ENCODE results near the gene DDX1. TPM values are rescaled to one million over a fixed set of nuclear protein-coding genes. Genes with fewer than 3 reads are reported as not detected.

The DDX1 gene
- total and polyA plus RNA-seq, 10 donors = 32.6 to 62.0 (median 48.3) TPM

DNA sequence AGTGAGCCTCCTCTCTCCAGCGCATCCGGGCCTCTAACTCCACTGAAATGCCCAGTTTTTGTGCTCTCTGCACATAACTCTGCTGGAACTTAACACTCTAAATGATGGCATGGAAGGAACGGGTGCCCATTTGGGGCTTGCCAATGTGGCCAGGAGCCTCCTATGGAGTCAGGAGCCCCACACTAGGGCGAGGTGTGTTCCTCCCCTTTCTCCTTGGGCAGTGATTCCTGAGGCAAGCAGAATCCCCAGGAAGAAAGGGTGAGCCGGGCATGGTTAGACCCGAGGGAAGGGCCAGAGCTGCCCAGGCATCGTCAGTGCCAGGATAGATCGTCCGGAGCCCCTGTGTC, 63.0 kb downstream of the DDX1 start:
- TF ChIP-seq POLR2AphosphoS5 (IDR thresholded peaks at IDR 0.05) (no peak), POLR2A (IDR thresholded peaks at IDR 0.05) (no peak)
- TF ChIP-seq, protein P1, sequence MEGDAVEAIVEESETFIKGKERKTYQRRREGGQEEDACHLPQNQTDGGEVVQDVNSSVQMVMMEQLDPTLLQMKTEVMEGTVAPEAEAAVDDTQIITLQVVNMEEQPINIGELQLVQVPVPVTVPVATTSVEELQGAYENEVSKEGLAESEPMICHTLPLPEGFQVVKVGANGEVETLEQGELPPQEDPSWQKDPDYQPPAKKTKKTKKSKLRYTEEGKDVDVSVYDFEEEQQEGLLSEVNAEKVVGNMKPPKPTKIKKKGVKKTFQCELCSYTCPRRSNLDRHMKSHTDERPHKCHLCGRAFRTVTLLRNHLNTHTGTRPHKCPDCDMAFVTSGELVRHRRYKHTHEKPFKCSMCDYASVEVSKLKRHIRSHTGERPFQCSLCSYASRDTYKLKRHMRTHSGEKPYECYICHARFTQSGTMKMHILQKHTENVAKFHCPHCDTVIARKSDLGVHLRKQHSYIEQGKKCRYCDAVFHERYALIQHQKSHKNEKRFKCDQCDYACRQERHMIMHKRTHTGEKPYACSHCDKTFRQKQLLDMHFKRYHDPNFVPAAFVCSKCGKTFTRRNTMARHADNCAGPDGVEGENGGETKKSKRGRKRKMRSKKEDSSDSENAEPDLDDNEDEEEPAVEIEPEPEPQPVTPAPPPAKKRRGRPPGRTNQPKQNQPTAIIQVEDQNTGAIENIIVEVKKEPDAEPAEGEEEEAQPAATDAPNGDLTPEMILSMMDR (IDR thresholded peaks at IDR 0.05 in 8 of 11, conservative IDR thresholded peaks at IDR 0.05 in 3 of 11) = no peak
- no peak for DNase-seq
- H3K9me3 ChIP-seq = no peaks in the 10 kb centered on the region
- WGBS, 5 donors = 86 to 94% (median 91%) methylated on average over 9 of the region's 9 CpGs
- no peaks in the 10 kb centered on the region for H3K27me3 ChIP-seq (replicated peaks in 1 of 7)
- no peaks in the 10 kb centered on the region for H3K36me3 ChIP-seq
- H3K27ac ChIP-seq = no peak overlapping the region
- H3K4me3 ChIP-seq = no peak overlapping the region
- H3K4me1 ChIP-seq = peaks cover 0 to 6% (median 0%) of the 10 kb centered on the region in 6 donors
- intact Hi-C loops (cut with DNase I; ENCODE audit: low total_unique reads) = no loop called here

DNA sequence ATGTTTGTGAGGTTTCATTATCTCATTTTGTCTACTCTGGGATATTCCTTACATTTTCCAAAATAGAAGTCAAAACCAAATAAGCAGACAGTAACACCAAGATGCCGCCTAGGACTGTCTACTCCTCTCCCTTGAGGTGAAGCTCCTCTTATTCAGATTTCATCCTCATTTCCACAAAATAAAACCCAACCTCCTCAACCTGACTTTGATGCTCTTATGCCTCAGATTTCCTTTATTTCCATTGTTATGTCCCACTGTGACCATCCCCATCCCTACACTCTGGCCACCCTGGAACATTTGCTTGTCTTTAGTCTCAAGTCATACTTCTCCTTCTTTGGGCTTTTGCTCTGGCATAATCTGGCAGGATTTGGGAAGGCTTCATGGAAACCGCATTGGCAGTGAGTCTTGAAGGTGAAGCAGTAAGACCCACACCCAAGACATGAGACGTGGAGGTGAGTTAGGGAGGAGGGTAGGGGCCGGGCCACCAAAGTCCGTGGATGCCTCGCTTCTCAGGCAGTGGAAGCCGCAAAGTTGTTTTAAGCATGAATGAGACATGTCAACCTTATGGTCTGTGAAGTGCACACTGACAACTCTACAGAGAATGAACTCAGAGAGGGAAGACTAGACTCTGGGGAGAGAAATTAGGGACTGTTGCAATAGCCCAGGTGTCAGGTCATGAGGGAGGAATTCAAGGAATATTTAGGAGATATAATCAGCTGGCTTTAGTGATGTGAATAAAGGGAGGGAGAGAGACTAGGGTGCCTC, 63.6 kb downstream of the DDX1 start:
- Histone ChIP-seq H3K36me3 (no peaks in the 10 kb centered on the region), H3K4me1 (peaks cover 0 to under 1% (median 0%) of the 10 kb centered on the region in 6 donors), H3K9me3 (no peaks in the 10 kb centered on the region), H3K27ac (no peak overlapping the region), H3K4me3 (no peak overlapping the region), H3K27me3 (replicated peaks in 1 of 7) (no peaks in the 10 kb centered on the region)
- TF ChIP-seq, protein P1 (IDR thresholded peaks at IDR 0.05 in 8 of 11, conservative IDR thresholded peaks at IDR 0.05 in 3 of 11) = no peak
- no peak for TF ChIP-seq POLR2A (IDR thresholded peaks at IDR 0.05)
- TF ChIP-seq POLR2AphosphoS5 (IDR thresholded peaks at IDR 0.05) = no peak
- DNase-seq = no peak
- WGBS, 5 donors = 89 to 98% (median 94%) methylated on average over 7 of the region's 7 CpGs
- intact Hi-C loops (cut with DNase I; ENCODE audit: low total_unique reads) = no loop called here

DNA sequence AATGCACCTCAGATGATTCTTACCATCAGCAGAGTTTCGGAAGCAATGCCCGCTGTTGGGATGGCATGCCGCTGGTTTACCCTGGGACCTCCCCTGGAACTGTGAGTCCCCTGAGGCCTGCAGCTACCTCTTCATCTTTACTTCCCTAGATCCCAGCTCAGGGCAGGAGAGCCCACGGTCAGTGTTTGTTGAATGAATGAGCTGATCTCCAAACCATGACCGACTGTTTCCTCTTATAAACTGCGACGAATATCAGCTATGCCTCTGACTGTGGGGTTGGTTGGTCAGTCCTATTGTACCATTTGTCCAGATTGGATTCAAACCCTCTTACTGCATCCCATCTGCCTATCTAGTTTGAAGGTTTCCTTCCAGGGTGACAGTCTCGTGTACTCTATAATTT, 64.4 kb downstream of the DDX1 start:
- Histone ChIP-seq H3K36me3 (no peaks in the 10 kb centered on the region), H3K4me1 (no peaks in the 10 kb centered on the region), H3K27ac (no peak overlapping the region), H3K9me3 (no peaks in the 10 kb centered on the region), H3K4me3 (no peak overlapping the region), H3K27me3 (replicated peaks in 1 of 7) (no peaks in the 10 kb centered on the region)
- 90 to 97% (median 91%) methylated on average over 8 of the region's 8 CpGs for WGBS, 5 donors
- DNase-seq = no peak
- TF ChIP-seq, protein P1 (IDR thresholded peaks at IDR 0.05 in 8 of 11, conservative IDR thresholded peaks at IDR 0.05 in 3 of 11) = no peak
- no peak for TF ChIP-seq POLR2A (IDR thresholded peaks at IDR 0.05)
- intact Hi-C loops (cut with DNase I; ENCODE audit: low total_unique reads) = no loop called here

DNA sequence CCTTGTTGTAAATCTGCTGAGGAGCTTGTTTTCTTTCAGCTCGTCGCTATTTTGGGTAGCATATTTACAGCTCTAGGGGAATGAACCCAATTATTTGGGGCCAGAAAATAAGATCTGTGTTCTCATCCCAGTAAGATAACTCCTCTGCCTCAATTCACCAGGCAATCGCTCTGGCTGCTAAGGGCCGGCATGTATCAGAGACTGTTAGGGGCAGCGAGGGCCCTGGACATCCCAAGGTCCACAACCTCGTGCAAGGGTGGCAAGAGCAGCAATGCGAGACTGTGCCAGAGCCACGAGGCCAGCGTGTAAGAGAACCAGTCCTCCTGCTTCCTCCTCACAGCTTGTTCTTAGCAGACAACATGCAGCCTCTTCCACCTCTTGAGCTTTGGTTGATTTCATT, 66.1 kb downstream of the DDX1 start:
- intact Hi-C loops (cut with DNase I; ENCODE audit: low total_unique reads) = no loop called here
- no peaks in the 10 kb centered on the region for H3K4me1 ChIP-seq
- H3K4me3 ChIP-seq = no peak overlapping the region
- no peak for TF ChIP-seq POLR2A (IDR thresholded peaks at IDR 0.05)
- TF ChIP-seq POLR2AphosphoS5 (IDR thresholded peaks at IDR 0.05) = no peak
- TF ChIP-seq, protein P1 (IDR thresholded peaks at IDR 0.05 in 8 of 11, conservative IDR thresholded peaks at IDR 0.05 in 3 of 11) = no peak
- WGBS, 5 donors = 79 to 94% (median 87%) methylated on average over 9 of the region's 9 CpGs
- H3K9me3 ChIP-seq = no peaks in the 10 kb centered on the region
- no peaks in the 10 kb centered on the region for H3K27me3 ChIP-seq (replicated peaks in 1 of 7)
- no peak overlapping the region for H3K27ac ChIP-seq
- H3K36me3 ChIP-seq = no peaks in the 10 kb centered on the region
- no peak for DNase-seq

Data from spleen (tissue), 11 donors.